H1 (cell line): ENCODE data around the gene AHCY. TPM values are rescaled to one million over a fixed set of nuclear protein-coding genes. Genes with fewer than 3 reads are reported as not detected.

Source experiments
- CEBPB ChIP-seq: IDR thresholded peaks from 2 replicates; pipeline ENCODE4 v1.6.1; 2012; ENCODE audit warnings: low read depth, low read length
- CHD2 ChIP-seq: IDR thresholded peaks from 2 replicates; pipeline ENCODE4 v1.6.1; 2012; ENCODE audit warnings: low read length, improper control_type of control experiment
- CREB1 ChIP-seq: IDR thresholded peaks from 2 replicates; pipeline ENCODE4 v1.6.1; 2012; ENCODE audit warnings: inconsistent platforms
- CTBP2 ChIP-seq: IDR thresholded peaks from 2 replicates; pipeline ENCODE4 v1.7.0; 2011; ENCODE audit warnings: borderline replicate concordance, mild to moderate bottlenecking, moderate library complexity, mixed read lengths, low read length; ENCODE audit not compliant: insufficient read depth, insufficient read length
- E2F6 ChIP-seq: IDR thresholded peaks from 2 replicates; pipeline ENCODE4 v1.6.1; 2012; ENCODE audit warnings: inconsistent platforms
- EGR1 ChIP-seq: IDR thresholded peaks from 2 replicates; pipeline ENCODE4 v1.6.1; 2011; ENCODE audit warnings: low read depth, low read length, borderline replicate concordance
- EZH2 ChIP-seq: fragments of 200-600 bp; sonication (generic); IDR thresholded peaks from 2 replicates; pipeline ENCODE4 v1.7.1; 2012; ENCODE audit warnings: low read depth, mild to moderate bottlenecking, moderate library complexity, low read length, inconsistent platforms; ENCODE audit not compliant: severe bottlenecking
- HDAC2 ChIP-seq, 2 experiments: fragments of 300-600 bp in 1 of 2; sonication (generic) in 1 of 2; IDR thresholded peaks; 2 replicates each; pipeline ENCODE4 v1.6.1; 2011 to 2012; ENCODE audit warnings: low read depth in 2 of 2, low read length in 2 of 2, mild to moderate bottlenecking in 2 of 2, moderate library complexity in 2 of 2, borderline replicate concordance in 1 of 2, inconsistent platforms in 1 of 2
- JUN ChIP-seq: IDR thresholded peaks from 2 replicates; pipeline ENCODE4 v1.6.1; 2011; ENCODE audit warnings: low read depth, mild to moderate bottlenecking, improper control_type of control experiment, low read length
- JUND ChIP-seq: IDR thresholded peaks from 2 replicates; pipeline ENCODE4 v1.6.1; 2011; ENCODE audit warnings: mild to moderate bottlenecking, improper control_type of control experiment, low read length
- KDM5A ChIP-seq: fragments of 200-600 bp; IDR thresholded peaks from 2 replicates; pipeline ENCODE4 v1.7.1; 2012; ENCODE audit warnings: mild to moderate bottlenecking, low read length, inconsistent platforms, mixed read lengths
- NRF1 ChIP-seq: IDR thresholded peaks from 2 replicates; pipeline ENCODE4 v1.6.1; 2011; ENCODE audit warnings: mild to moderate bottlenecking, low read depth, low read length, improper control_type of control experiment
- POLR2A ChIP-seq, 2 experiments: IDR thresholded peaks; 1 replicate in 1 of 2; 2 replicates in 1 of 2; pipeline ENCODE4 v1.6.1; 2011; ENCODE audit warnings: low read depth in 2 of 2, low read length in 2 of 2, mild to moderate bottlenecking in 2 of 2; ENCODE audit errors: control extremely low read depth in 1 of 2
- RAD21 ChIP-seq, 2 experiments: IDR thresholded peaks in 1 of 2; conservative IDR thresholded peaks in 1 of 2; 2 replicates each; pipeline ENCODE4 v1.6.1; 2011; ENCODE audit warnings: low read depth in 2 of 2, low read length in 2 of 2, improper control_type of control experiment in 1 of 2, inconsistent platforms in 1 of 2, mild to moderate bottlenecking in 1 of 2, moderate library complexity in 1 of 2
- RNF2 ChIP-seq: fragments of 200-900, 300-1000 bp; sonication (generic); IDR thresholded peaks from 2 replicates; pipeline ENCODE4 v1.7.1; 2016; ENCODE audit warnings: borderline replicate concordance, low read depth, mild to moderate bottlenecking, antibody characterized with exemption, low read length; ENCODE audit not compliant: poor library complexity, severe bottlenecking; ENCODE audit errors: missing control alignments
- SIN3A ChIP-seq, 2 experiments: IDR thresholded peaks in 1 of 2; conservative IDR thresholded peaks in 1 of 2; 2 replicates each; pipeline ENCODE4 v1.6.1; 2011 to 2012; ENCODE audit warnings: low read length in 2 of 2, improper control_type of control experiment in 1 of 2, low read depth in 1 of 2, mild to moderate bottlenecking in 1 of 2
- SP1 ChIP-seq: IDR thresholded peaks from 2 replicates; pipeline ENCODE4 v1.6.1; 2011; ENCODE audit warnings: low read depth, low read length
- SP2 ChIP-seq: IDR thresholded peaks from 2 replicates; pipeline ENCODE4 v1.6.1; 2012; ENCODE audit warnings: mild to moderate bottlenecking, low read length, inconsistent platforms
- SUZ12 ChIP-seq: fragments of 200-600 bp; sonication (generic); IDR thresholded peaks from 2 replicates; pipeline ENCODE4 v1.6.1; 2012; ENCODE audit warnings: mild to moderate bottlenecking, inconsistent platforms, low read length, moderate library complexity, mixed read lengths
- TAF1 ChIP-seq: IDR thresholded peaks from 2 replicates; pipeline ENCODE4 v1.6.1; 2011; ENCODE audit warnings: mild to moderate bottlenecking, low read depth, low read length
- TCF12 ChIP-seq: IDR thresholded peaks from 2 replicates; pipeline ENCODE4 v1.6.1; 2011; ENCODE audit warnings: low read depth, mild to moderate bottlenecking, low read length
- TEAD4 ChIP-seq: IDR thresholded peaks from 2 replicates; pipeline ENCODE4 v1.6.1; 2012; ENCODE audit warnings: low read depth, low read length, inconsistent platforms, mixed read lengths
- ZNF274 ChIP-seq: IDR thresholded peaks from 2 replicates; pipeline ENCODE4 v1.7.0; 2012; ENCODE audit warnings: low read length, borderline replicate concordance; ENCODE audit errors: extremely low read depth
- polyA plus RNA-seq, 7 experiments: library from polyadenylated mRNA; depleted of rRNA in 3 of 7; stranded (reverse) in 5 of 7; unstranded in 2 of 7; fragments of >200 nt in 5 of 7; fragments of 200-250 nt in 2 of 7; gene quantifications; 1 replicate in 5 of 7; 2 replicates in 1 of 7; 4 replicates in 1 of 7; pipeline versions ENCODE4 v1.2.1 to v1.2.3, GENCODE V29; 2011 to 2013; ENCODE audit warnings: missing spikeins in 2 of 7, mixed read lengths in 2 of 7
- total RNA-seq: library from RNA; stranded (reverse); fragmentation: NEBNext Ultra II Directional; extraction: Animal tissue kit (Norgen Biotek cat#: 25700); gene quantifications from 2 replicates; pipeline ENCODE4 v1.2.1, GENCODE V29; 2021

The AHCY gene
- total and polyA plus RNA-seq, 2 of the 8 experiments (the other 6 are each of a cell fraction or from before 2014, with no cell fraction given) = 404 to 638 TPM

GRCh38 chr20:34302723-34303533, at the start of gene AHCY (continued):
- no peak for TF ChIP-seq RAD21 (IDR thresholded peaks at IDR 0.05 in 1 of 2, conservative IDR thresholded peaks at IDR 0.05 in 1 of 2; ENCODE audit: low read depth in 2 of 2, low read length in 2 of 2)
- TF ChIP-seq KDM5A = no peak
- TF ChIP-seq EZH2 = no peak
- peak; percentile 72; the same call in 1 of the 2 replicates for TF ChIP-seq SP1
- TF ChIP-seq RNF2 = no peak
- TF ChIP-seq TAF1 = peak; percentile 91
- TF ChIP-seq ZNF274 = no peak
- no peak for TF ChIP-seq JUN
- peak; percentile 32; the same call in 1 of the 2 replicates for TF ChIP-seq CHD2
- TF ChIP-seq TCF12 = peak; percentile 78; the same call in 1 of the 2 replicates
- peak; percentile 19 to 78; a peak in 2 of 4 replicates for TF ChIP-seq SIN3A (conservative IDR thresholded peaks at IDR 0.05 in 1 of 2, IDR thresholded peaks at IDR 0.05 in 1 of 2; ENCODE audit: low read depth in 1 of 2, low read length in 2 of 2)
- TF ChIP-seq CTBP2 = no peak
- 0 out of 2 replicates have a peak, but pooled peaks have one; percentile 3 for TF ChIP-seq TEAD4
- no peak for TF ChIP-seq JUND
- TF ChIP-seq CREB1 = peak; percentile 32
- TF ChIP-seq EGR1 = peak; percentile 2; the same call in 1 of the 2 replicates
- TF ChIP-seq NRF1 = 0 out of 2 replicates have a peak, but pooled peaks have one; percentile 19
- no peak for TF ChIP-seq SP2
- TF ChIP-seq CEBPB = peak; percentile 17; the same call in 1 of the 2 replicates
- TF ChIP-seq POLR2A (IDR thresholded peaks at IDR 0.05; ENCODE audit: control extremely low read depth in 1 of 2, low read depth in 2 of 2, low read length in 2 of 2) = peak; percentile 84 to 98
- TF ChIP-seq E2F6 = peak; percentile 62; the same call in 1 of the 2 replicates
- 0 out of 4 replicates have a peak, but pooled peaks of 1 of the 2 experiments have one; percentile 12 for TF ChIP-seq HDAC2 (IDR thresholded peaks at IDR 0.05; ENCODE audit: borderline replicate concordance in 1 of 2, low read depth in 2 of 2, low read length in 2 of 2)
- TF ChIP-seq SUZ12 = no peak
